ENCODE data around the gene SF3A1. TPM values are rescaled to one million over a fixed set of nuclear protein-coding genes. Genes with fewer than 3 reads are reported as not detected.

The SF3A1 gene
- total and polyA plus RNA-seq, 9 of the 15 experiments (the other 6 are each of a cell fraction or from before 2014, with no cell fraction given): 6.7 to 228 (median 13.0) TPM

GRCh38 chr22:30385942-30386341 is 29.2 kb upstream of the SF3A1 start:
- Histone ChIP-seq H3K4me1 (replicated peaks in 1 of 2; ENCODE audit: control insufficient read depth in 2 of 2, insufficient read depth in 2 of 2, low read length in 2 of 2) (peaks cover 5 to 22% of the 10 kb centered on the region in 2 experiments; a peak in 4 of 5 replicates), H3K27me3 (ENCODE audit: control insufficient read depth in 2 of 2, insufficient read depth in 2 of 2, low read length in 2 of 2) (no peaks in the 10 kb centered on the region), H2AFZ (ENCODE audit: low read depth, low read length) (no peak overlapping the region), H3K9me3 (replicated peaks; ENCODE audit: control insufficient read depth, insufficient read depth, low read depth, low read length) (peaks cover 7% of the 10 kb centered on the region; the same call in 1 of the 2 replicates), H3K36me3 (ENCODE audit: control insufficient read depth, insufficient read depth, low read length) (no peaks in the 10 kb centered on the region), H3K4me3 (no peak overlapping the region), H3K27ac (ENCODE audit: extremely low read depth, low read depth, low read length) (no peak overlapping the region), H3K9ac (ENCODE audit: insufficient read depth in 1 of 2, low read depth in 2 of 2, low read length in 2 of 2) (no peak overlapping the region), H3K9me1 (ENCODE audit: control insufficient read depth, insufficient read depth, low read length) (no peaks in the 10 kb centered on the region), H3K79me2 (ENCODE audit: control insufficient read depth, insufficient read depth, low read length) (no peaks in the 10 kb centered on the region), H3K4me2 (ENCODE audit: insufficient read depth, low read length) (no peak overlapping the region), H4K20me1 (replicated peaks; ENCODE audit: control insufficient read depth, insufficient read depth, low read length) (no peaks in the 10 kb centered on the region)
- ChIA-PET POLR2A (interaction anchor here (0.7 to 1.1 kb wide), 3 partner anchors 10 to 80 kb away, joined by 3 to 4 read pairs (median 3); partner anchors contain the start of genes CCDC157 and SF3A1), CTCF (ENCODE audit: low intra/inter-chr PET ratio) (interaction anchor here (2.0 kb wide), 1 partner anchor 123 kb away, joined by 16 read pairs; no protein-coding TSS in a partner anchor)
- TF ChIP-seq ARID2 (IDR thresholded peaks at IDR 0.05) (no peak), POLR2B (IDR thresholded peaks at IDR 0.05; ENCODE audit: low read depth, partially characterized antibody) (no peak), HEY1 (CRISPR knock-in tag; IDR thresholded peaks at IDR 0.05; ENCODE audit: borderline replicate concordance) (no peak), ZNF436 (CRISPR knock-in tag; IDR thresholded peaks at IDR 0.05) (no peak), SMAD3 (CRISPR knock-in tag; conservative IDR thresholded peaks at IDR 0.05) (no peak), HLTF (IDR thresholded peaks at IDR 0.05) (no peak)
- no peak for DNase-seq (ENCODE audit: extremely low read depth in 1 of 4, low spot score in 3 of 4)
- BruUV-seq (replicated peaks): no TSS peak
- 87% methylated on average over 7 of the region's 10 CpGs for WGBS (ENCODE audit: insufficient coverage, low coverage, missing lambda C conversion rate)
- FAIRE-seq: no peak
- intact Hi-C loops (cut with micrococcal nuclease) (loop anchor here (5.0 kb wide), 1 partner anchor 279 kb away; no protein-coding TSS in a partner anchor), in situ Hi-C loops (cut with MboI) (loop anchor here (25.0 kb wide), 1 partner anchor 274 kb away; no protein-coding TSS in a partner anchor)
- no peak for ATAC-seq

- BruUV-seq (replicated peaks): no TSS peak
- POLR2A ChIA-PET: interaction anchor here (0.5 to 2.7 kb wide), 2 partner anchors 10 to 545 kb away, joined by 3 to 9 read pairs; partner anchors contain the start of gene ASCC2
- TF ChIP-seq ZNF253 (CRISPR knock-in tag; conservative IDR thresholded peaks at IDR 0.05): no peak
- TF ChIP-seq NELFE (IDR thresholded peaks at IDR 0.05; ENCODE audit: insufficient read depth, insufficient read length): no peak
- TF ChIP-seq ARNT (IDR thresholded peaks at IDR 0.05): no peak
- no peak for TF ChIP-seq TEAD1 (CRISPR knock-in tag; IDR thresholded peaks at IDR 0.05)
- no peak for TF ChIP-seq SNIP1 (IDR thresholded peaks at IDR 0.05; ENCODE audit: low read depth)
- no peak for TF ChIP-seq ARHGAP35 (IDR thresholded peaks at IDR 0.05; ENCODE audit: partially characterized antibody)
- no peak for TF ChIP-seq BCL6 (CRISPR knock-in tag; IDR thresholded peaks at IDR 0.05)
- no peak for TF ChIP-seq EWSR1 (IDR thresholded peaks at IDR 0.05; ENCODE audit: borderline replicate concordance, low read depth, partially characterized antibody)
- TF ChIP-seq ZBTB33 (CRISPR knock-in tag; IDR thresholded peaks at IDR 0.05): no peak
- TF ChIP-seq POLR2B (IDR thresholded peaks at IDR 0.05; ENCODE audit: low read depth, partially characterized antibody): no peak
Observed at GRCh38 chr22:30383061-30383460, 26.4 kb upstream of the SF3A1 start.

More at GRCh38 chr22:30383061-30383460, 26.4 kb upstream of the SF3A1 start:
- H3K4me2 ChIP-seq (ENCODE audit: insufficient read depth, low read length): no peak overlapping the region
- CTCF ChIA-PET (ENCODE audit: low intra/inter-chr PET ratio): interaction anchor here (1.5 kb wide), 1 partner anchor 96 kb away, joined by 3 read pairs; no protein-coding TSS in a partner anchor
- H3K9me3 ChIP-seq (replicated peaks; ENCODE audit: control insufficient read depth, insufficient read depth, low read depth, low read length): no peaks in the 10 kb centered on the region
- DNase-seq (ENCODE audit: extremely low read depth in 1 of 4, low spot score in 3 of 4) (no peak), ATAC-seq (no peak), FAIRE-seq (no peak)
- no peak overlapping the region for H2AFZ ChIP-seq (ENCODE audit: low read depth, low read length)
- 41% methylated on average over 3 of the region's 3 CpGs for WGBS (ENCODE audit: insufficient coverage, low coverage, missing lambda C conversion rate)
- no peaks in the 10 kb centered on the region for H3K9me1 ChIP-seq (ENCODE audit: control insufficient read depth, insufficient read depth, low read length)
- no peak overlapping the region for H3K9ac ChIP-seq (ENCODE audit: insufficient read depth in 1 of 2, low read depth in 2 of 2, low read length in 2 of 2)
- no peaks in the 10 kb centered on the region for H4K20me1 ChIP-seq (replicated peaks; ENCODE audit: control insufficient read depth, insufficient read depth, low read length)
- no peaks in the 10 kb centered on the region for H3K36me3 ChIP-seq (ENCODE audit: control insufficient read depth, insufficient read depth, low read length)
- peaks cover 5 to 21% of the 10 kb centered on the region in 2 experiments; a peak in 4 of 5 replicates for H3K4me1 ChIP-seq (replicated peaks in 1 of 2; ENCODE audit: control insufficient read depth in 2 of 2, insufficient read depth in 2 of 2, low read length in 2 of 2)
- no peaks in the 10 kb centered on the region for H3K27me3 ChIP-seq (ENCODE audit: control insufficient read depth in 2 of 2, insufficient read depth in 2 of 2, low read length in 2 of 2)
- no peak overlapping the region for H3K27ac ChIP-seq (ENCODE audit: extremely low read depth, low read depth, low read length)
- no peak overlapping the region for H3K4me3 ChIP-seq
- intact Hi-C loops (cut with micrococcal nuclease) (no loop called here), in situ Hi-C loops (cut with MboI) (loop anchor here (25.0 kb wide), 1 partner anchor 271 kb away; no protein-coding TSS in a partner anchor)
- H3K79me2 ChIP-seq (ENCODE audit: control insufficient read depth, insufficient read depth, low read length): no peaks in the 10 kb centered on the region

Data from K562 (cell line).